ENCODE data around the gene TCF12.
"Not testable (repeated sequence)": the region's sequence is repeated elsewhere in the genome, so short reads cannot be mapped to it uniquely, and the experiment has no call there.

Gene TCF12

DNA sequence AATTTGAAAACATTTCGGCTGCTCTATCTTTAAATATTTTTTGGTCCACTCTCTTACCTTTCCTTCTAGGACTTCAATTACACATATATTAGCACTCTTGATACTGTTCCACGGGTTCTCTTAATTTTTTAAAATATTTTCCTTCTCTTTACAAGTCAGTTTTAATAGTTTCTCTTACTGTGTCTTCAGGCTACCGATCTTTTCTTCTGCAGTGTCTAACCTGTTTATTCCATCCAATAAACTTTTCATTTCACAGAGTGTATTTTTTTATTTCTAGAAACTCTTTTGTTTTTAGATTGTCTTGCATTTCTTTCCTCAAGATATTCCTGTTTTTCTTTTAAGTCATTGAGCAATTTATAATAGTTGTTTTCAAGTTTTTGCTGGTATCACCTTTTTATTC lies 27.7 kb downstream of the TCF12 start:
- no peak for DNase-seq (ENCODE audit: low read depth, low spot score)

DNA sequence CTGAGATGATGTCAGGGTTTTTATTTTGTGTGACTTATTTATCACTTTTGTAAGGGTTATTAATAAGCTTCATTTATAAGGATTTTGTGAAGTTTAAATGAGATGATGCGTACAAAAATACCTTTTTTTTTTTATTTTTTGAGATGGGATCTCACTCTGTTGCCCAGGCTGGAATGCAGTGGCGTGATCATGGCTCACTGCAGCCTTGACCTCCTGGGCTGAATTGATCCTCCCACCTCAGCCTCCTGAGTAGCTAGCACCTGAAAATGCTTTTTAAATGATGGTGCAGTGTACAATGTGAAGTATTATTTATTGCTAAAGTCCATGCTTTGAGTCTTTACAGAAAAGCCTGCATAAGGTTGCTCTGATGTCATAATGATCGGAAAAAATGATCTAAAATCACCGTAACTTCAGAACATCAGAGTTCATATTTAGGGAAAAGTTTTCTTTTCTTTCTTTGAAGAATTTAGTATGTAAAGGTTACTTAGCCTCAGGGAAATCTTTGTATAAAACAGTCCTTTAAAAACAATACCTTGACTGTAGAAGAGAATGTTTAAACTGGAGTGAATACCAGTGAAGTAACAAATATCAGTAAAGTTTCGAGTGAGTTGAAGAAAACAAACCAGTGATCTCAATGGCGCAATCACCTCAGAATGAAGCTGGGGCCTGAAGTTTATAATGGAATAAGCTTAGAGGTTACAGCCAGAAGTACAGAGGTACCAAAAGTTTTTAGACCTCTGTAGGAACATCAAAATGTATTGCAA lies 29.7 kb downstream of the TCF12 start:
- no peak for DNase-seq (ENCODE audit: low read depth, low spot score)

DNA sequence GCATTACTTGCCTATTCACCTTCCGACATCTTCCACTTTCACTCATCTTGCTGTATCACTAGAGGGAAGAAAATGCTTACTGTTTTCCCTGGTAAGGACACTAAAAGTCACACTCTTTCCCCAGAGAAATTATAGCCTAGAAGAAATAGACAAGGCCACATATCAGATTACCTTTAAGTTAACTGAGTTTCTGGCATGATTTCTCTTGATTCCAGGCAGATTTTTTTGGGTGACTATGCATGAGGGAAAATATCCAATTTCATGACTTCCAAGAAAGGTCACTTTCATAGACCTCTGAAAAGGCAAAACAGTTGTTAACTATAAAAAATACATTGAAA lies 30.3 kb downstream of the TCF12 start:
- no peak for DNase-seq (ENCODE audit: low read depth, low spot score)

DNA sequence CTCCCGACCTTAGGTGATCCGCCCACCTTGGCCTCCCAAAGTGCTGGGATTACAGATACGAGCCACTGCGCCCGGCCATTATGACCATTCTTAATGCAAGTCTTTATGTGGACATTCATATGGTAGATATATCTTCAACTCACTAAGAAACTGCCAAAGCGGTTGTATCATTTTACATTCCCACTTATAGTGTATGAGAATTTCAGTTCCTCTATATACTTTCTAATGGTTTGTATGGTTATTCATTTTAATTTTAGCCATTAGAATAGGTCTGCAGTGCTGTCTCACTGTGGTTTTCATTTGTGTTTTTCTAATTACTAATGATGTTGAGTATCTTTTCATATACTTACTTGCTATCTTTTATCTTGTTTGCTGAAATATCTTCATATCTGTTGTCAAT lies 32.5 kb downstream of the TCF12 start:
- no peak for DNase-seq (ENCODE audit: low read depth, low spot score)

DNA sequence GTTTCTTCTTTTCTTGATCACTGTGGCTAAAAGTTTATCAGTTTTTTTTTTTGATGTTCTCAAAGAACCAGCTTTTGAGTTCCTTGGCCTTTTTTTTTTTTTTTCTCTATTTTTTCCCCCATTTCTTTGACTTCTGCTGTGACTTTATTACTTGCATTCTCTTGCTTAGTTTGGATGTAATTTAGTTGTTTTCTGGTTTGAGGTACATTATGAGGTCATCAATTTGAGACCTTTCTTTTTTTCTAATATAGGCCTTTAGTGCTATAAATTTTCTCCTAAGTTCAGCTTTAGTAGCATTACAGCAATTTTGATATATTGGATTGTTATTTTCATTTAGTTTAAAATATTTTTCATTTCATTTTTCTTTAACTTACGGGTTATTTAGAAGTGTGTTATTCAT lies 35.3 kb downstream of the TCF12 start:
- DNase-seq (ENCODE audit: low read depth, low spot score), result no peak

DNA sequence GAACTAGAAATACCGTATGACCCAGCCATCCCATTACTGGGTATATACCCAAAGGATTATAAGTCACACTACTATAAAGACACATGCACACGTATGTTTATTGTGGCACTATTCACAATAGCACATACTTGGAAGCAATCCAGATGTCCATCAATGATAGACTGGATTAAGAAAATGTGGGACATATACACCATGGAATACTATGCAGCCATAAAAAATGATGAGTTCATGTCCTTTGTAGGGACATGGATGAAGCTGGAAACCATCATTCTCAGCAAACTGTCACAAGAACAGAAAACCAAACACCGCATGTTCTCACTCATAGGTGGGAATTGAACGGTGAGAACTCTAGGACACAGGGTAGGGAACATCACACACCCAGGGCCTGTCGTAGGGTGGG lies 36.6 kb downstream of the TCF12 start:
- not testable (repeated sequence) for DNase-seq (ENCODE audit: low read depth, low spot score)

DNA sequence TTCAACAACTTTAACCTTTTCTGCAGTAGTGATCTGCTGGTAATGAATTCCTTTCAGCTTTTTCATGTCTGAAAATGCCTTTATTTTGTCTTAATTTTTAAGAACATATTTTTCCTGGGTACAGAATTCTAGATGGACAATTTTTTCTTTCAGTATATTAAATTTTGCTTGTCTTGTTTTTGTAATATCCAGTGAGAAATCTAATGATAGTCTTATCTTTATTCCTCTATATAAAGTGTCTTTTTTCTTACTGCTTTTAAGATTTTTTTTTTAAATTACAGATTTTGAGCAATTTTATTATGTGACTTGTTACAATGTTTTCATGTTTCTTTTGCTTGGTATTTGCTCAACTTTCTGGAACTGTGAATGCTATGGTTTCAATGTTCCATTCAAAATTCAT lies 38.1 kb downstream of the TCF12 start:
- no peak for DNase-seq (ENCODE audit: low read depth, low spot score)

DNA sequence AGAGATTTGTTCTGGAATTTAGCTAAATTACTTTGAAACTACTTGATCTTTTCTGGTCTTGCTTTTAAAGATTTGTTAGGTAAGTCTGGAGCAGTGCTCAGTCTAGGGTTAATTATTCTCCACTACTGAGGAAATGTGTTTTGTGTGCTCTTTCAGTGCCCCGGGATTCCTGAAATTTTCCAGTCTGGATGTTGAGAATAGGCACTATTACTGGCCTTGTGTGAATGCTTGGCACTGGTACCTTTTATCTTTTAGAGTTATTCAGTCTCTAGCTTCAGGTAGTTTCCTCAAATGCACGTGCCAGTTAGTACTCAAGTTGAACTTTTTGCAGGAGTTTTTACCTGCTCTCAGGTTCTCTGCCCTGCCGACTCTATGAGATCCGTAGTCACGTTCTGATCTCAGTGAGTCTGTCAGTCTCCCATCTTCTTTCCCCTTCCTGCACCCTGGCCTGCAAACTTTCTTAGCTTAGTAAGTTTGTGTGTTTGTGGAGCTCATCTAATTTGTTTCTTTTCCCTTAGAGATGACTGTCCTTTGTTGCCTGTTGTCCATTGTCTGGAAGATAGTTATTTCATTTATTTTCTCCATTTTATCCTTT lies 39.5 kb downstream of the TCF12 start:
- DNase-seq (ENCODE audit: low read depth, low spot score), result no peak

DNA sequence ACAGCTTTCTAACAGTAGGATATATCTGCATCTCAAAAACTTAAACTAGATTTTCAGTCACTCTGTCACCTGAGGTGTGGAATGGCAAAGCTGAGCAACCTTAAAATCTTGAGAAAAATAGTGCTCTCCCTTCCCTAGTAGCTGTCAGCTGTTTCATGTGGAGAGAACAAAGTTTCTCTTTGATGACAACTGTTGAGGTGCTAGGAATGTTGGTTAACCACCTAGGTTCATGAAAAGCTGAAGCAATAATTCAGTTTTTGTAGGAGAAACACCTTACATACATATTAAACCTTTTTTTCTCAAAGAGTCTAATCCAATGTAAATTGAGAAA lies 40.8 kb downstream of the TCF12 start:
- DNase-seq (ENCODE audit: low read depth, low spot score), result no peak

DNA sequence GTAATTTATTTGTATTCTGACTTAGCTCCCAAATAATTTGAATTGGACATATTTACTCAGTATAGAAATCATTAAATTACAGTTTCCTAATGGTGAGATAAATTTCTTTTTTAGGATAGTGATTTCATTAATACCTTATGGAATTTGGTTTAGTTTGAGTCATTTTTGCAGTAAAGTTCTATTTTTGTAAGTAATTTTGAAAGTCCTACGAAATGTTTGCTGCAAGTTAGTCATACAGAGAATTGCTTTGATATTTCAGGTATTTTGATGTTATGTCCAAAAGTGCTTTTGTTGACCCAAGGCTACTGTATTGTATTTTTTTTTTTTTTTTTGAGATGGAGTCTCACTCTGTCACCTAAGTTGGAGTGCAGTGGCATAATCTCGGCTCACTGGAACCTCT lies 41.7 kb downstream of the TCF12 start:
- no peak for DNase-seq (ENCODE audit: low read depth, low spot score)

DNA sequence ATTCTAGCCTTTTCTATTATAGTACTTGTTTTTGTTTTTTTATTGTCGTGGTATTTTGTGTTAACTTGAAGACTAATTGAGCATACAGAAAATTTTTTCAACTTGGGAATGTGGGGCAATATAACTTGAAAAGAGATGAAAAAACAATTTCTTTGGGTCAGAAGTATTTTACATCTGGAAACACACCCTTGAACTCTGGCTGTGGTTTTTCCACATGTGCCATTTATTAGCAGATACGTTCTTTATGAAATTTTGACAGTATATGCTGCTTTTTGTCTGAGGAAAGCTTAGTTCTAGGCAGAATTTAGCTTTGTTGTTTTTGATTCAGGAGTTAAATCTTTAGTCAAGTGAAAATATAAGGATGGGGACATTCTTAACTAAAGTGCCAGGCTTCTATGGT lies 44.7 kb downstream of the TCF12 start:
- no peak for DNase-seq (ENCODE audit: low read depth, low spot score)

DNA sequence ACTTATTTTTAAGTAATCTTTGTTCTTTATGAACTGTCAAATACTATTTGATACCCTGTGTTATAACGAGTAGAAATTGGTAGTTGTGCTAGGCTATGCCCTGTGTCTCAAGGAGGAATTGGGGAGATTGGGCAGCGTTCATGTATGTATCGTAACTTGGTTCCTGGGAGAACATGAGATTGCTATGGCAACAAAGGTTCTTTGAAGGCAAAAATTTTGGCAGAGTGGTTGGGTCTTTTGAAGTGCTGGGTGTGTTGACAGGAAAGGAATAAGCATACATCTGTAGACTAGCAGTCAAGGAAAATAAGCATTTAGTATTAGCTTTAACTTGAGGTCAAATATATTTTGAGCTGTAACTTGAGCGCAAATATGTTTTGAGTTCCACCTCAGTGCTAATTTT lies 45.3 kb downstream of the TCF12 start:
- no peak for DNase-seq (ENCODE audit: low read depth, low spot score)

DNA sequence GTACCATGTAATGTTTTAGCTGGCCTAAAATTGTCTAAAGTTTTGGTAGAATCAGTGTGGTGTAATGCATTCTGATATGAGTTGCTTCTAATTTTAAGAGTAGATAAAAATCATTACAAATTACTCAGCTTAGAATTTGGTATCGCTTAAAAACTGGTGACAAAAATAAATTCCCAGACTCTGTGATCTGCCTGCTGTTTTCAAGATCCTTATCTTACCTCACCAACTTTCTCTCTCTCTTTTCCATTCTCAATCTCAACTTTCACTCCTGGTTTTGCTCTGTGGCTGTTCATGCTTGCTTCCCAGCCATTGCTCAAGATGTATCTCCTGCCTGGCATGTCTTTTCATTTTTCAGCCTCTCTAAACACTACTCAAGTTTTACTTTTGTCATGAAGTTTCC lies 45.7 kb downstream of the TCF12 start:
- DNase-seq (ENCODE audit: low read depth, low spot score), result no peak

DNA sequence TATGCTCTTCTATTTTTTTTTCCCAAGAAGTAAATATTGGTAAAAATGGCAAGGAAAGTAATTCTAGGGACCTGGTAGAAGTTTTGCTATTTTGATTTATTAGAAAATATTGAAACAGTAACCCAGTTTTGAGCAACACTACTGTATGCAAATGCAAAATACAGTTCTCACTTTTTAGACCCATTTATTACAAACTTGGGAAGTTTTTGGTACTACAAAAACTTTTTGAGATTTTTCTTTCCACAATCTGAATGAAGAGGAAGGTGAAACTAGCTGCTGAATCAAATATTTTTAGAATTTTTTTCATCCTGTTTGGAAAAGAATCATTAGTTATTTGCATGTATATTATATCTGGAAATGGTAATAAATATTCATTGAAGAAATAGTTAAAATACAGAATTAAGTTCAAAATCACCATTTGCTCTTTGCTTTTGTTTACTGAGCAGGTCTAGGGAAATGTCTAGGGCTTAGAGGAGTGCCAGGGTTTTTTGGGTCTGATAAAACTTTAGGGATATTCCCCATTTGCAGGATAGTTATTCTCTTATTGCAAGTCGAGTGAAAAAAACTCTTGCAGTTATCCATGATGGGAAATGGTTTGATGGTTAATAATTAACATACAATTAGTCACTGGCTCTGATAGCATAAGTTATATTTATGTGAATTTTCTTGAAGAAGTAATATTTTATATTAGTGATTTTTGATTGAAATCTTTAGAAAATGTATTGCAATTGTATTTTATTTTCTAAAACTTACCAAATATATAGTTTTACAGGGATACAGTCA lies 47.0 kb downstream of the TCF12 start:
- DNase-seq (ENCODE audit: low read depth, low spot score), result no peak

DNA sequence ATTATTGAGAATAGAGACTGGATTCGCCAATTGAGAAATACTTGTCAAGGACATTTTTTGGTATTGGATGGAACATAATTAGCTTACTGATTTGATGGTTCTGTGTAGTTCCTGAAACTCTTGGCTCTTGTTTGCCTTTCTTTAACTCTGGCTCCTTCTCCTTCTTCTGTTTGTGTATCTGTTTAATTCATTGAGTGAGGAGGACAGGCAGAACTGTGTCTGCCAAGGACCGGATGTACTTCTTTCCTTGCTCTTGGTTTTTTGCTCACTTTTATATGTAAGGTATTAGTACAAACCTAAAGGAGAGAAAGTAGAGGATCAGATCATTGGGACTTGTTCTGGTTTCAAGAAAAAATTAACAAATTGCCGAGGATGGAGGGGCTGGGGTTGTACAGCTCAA lies 48.9 kb downstream of the TCF12 start:
- no peak for DNase-seq (ENCODE audit: low read depth, low spot score)

DNA sequence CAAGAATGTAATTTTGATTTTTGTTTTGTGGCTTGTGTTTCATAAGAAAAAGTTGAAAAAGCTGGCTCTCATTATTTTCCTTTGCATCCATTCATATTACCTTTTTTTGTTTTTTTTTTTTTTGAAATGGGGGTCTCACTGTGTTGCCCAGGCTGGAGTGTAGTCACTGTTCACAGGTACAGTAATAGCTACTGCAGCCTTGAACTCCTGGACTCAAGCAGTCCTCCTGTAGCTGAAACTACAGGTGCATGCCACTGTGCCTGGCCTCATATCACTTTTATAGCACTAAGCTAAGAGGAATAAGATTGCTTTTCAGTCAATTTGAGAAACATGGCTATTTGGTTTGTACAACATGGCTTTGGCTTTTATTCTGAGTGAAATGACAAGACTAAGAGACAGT lies 49.8 kb downstream of the TCF12 start:
- no peak for DNase-seq (ENCODE audit: low read depth, low spot score)

DNA sequence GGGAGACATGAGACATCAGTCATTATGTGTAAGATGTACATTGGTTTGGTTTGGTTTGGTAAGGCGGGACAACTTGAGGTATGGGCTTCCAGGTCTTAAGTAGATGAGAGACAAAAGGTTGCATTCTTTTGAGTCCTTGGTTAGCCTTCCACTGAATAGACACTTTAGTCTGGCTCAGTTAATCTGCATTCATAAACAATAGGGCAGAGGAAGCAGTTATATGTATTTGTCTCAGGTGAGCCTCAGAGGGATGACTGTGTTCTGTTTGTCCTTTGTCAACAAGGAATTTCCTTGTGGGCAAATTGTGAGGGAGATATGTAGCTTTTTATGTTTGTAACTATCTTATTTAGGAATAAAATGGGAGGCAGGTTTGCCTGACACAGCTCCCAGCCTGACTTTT lies 50.4 kb downstream of the TCF12 start:
- DNase-seq (ENCODE audit: low read depth, low spot score), result no peak

DNA sequence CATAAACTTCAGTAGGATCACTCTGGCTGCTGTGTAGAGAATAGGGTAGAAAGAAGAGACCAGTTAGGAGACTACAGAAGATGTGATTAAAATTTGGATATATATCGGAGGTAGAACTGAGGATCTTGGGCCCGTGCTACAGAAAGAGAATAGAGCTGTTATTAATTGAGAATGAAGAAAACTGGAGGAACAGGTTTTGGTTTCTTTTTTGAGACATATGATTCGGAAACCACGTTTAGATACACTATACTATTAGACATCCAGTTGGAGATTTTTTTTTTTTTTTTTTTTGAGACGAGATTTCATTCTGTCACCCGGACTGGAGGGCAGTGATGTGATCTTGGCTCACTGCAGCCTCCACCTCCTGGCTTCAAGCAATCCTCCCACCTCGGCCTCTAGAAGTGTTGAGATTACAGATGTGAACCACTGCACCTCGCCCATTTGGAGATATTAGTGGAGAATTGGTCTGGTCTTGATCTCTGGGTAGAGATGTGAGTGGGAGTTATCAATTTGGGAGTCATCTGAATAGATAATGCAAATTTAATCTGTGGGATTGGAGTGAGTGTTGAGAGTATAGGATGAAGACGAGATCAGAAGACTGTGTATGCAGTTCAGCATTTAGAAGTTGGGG lies 50.9 kb downstream of the TCF12 start:
- DNase-seq (ENCODE audit: low read depth, low spot score), result no peak

DNA sequence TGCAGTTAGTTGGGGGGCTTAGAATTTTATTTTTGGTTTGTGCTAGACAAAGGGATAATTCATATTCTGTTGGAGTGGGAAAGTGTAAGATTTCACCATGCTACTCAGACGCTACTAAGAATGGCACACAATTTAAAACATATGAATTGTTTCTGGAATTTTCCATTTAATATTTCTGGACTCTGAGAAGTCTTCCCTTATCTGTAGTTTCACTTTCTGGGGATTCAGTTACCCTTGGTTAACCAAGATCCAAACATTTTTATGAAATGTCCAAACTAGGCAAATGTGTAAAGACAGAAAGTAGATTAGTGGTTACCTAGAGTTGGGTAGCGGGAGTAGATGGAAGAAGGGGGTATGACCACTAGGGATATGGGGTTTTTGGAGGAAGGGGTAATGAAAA lies 53.1 kb downstream of the TCF12 start:
- DNase-seq (ENCODE audit: low read depth, low spot score), result no peak

DNA sequence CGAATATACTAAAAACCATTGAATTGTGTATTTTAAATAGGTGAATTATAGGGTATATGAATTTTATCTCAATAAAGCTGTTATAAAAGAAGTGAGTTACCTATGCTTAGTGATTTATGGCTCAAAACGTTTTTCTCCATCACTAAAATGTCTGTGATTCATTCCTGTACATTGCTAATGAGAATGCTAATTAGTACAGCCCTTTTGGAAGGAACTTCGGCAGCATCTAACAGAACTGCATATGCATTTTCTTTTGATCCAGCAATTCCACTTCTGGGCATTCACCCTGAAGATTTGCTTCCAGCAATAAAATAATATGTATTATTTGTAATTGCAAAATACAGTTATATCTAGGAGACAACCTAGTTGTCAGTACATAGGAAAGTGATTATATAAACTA lies 53.6 kb downstream of the TCF12 start:
- no peak for DNase-seq (ENCODE audit: low read depth, low spot score)

DNA sequence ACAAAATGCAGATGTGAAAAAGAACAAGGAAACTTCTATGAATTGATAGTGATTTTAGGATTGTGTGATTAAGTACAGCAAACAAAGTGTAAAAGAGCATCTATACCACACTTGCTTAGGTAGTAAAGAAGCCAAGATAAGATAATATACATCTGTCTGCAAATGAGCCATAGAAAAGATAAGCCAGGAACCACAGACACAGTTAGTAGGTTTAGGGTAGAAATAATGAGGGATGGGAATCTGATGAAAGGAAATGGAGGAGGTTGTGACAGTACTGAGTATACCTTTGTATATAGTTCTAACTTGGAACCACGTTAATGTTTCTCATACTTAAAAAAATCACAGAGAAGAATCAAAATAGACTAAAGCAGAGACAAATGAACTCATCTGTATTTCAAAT lies 54.0 kb downstream of the TCF12 start:
- DNase-seq (ENCODE audit: low read depth, low spot score), result no peak

DNA sequence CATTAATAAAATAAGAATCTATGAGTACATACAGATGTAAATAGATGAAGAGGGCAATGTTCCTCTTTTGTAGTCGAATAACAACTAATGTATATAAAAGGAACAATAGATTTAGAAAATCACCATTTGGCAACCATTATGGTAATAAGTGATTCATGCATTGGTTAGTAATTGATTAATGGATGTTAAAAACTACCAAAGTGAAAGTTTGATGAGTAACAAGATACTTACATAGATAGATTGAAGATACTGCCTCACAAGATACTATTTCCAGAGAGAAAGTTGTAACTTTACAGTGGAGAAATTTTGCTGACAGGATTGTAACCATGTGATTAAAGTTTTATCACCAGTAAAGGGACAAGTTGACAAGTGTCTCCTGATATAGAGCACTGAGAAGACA lies 55.0 kb downstream of the TCF12 start:
- no peak for DNase-seq (ENCODE audit: low read depth, low spot score)

DNA sequence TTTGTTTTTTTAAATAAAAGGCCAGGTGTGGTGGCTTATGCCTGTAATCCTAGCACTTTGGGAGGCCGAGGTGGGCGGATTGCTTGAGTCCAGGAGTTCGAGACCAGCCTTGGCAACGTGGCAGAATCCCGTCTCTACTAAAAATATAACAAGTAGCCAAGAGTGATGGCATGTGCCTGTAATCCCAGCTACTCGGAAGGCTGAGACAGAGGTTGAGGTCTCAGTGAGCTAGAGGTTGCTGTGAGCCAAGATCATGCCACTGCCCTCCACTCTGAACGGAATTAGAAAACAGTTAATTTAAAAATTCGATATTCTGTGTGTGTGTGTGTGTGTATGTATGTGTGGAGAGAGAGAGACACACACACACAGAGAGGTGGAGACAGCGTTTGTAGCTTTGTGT lies 58.8 kb downstream of the TCF12 start:
- no peak for DNase-seq (ENCODE audit: low read depth, low spot score)
